Breast epithelium (tissue), 4 donors: ENCODE data around the gene NEU3. TPM values are rescaled to one million over a fixed set of nuclear protein-coding genes. Genes with fewer than 3 reads are reported as not detected.

Source experiments
- DNase-seq, 2 donors: peaks; one replicate each; pipeline ENCODE4 v3.0.0-alpha.2; 2019; ENCODE audit warnings: low spot score in 2 of 2
- H3K27ac ChIP-seq, 2 donors: fragments of 200-600 bp; sonication (generic) in 1 of 2; one replicate each; pipeline ENCODE4 v1.5.1; 2016 to 2019; ENCODE audit warnings: mild to moderate bottlenecking in 1 of 2
- H3K27me3 ChIP-seq, 2 donors: fragments of 200-600 bp; sonication (generic) in 1 of 2; one replicate each; pipeline versions ENCODE4 v1.5.1 to v1.6.0; 2017 to 2019; ENCODE audit warnings: control low read depth in 1 of 2, mild to moderate bottlenecking in 1 of 2
- H3K36me3 ChIP-seq: fragments of 200-600 bp; one replicate; pipeline ENCODE4 v1.5.1; 2019
- H3K4me1 ChIP-seq, 2 donors: fragments of 200-600 bp; sonication (generic); one replicate each; pipeline ENCODE4 v1.5.1; 2016 to 2019; ENCODE audit warnings: control low read depth in 1 of 2
- H3K4me3 ChIP-seq, 3 donors: fragments of 200-600 bp; sonication (generic); 1 replicate in 2 of 3; 2 replicates in 1 of 3; pipeline ENCODE4 v1.5.1; 2016 to 2019; ENCODE audit warnings: mild to moderate bottlenecking in 3 of 3, moderate library complexity in 2 of 3
- H3K9me3 ChIP-seq, 2 donors: fragments of 200-600 bp; sonication (generic) in 1 of 2; one replicate each; pipeline ENCODE4 v1.5.1; 2016 to 2019; ENCODE audit warnings: control low read depth in 1 of 2
- CTCF ChIP-seq, 3 donors: fragments of 450-650 bp; IDR thresholded peaks; one replicate each; pipeline ENCODE4 v1.5.1; 2016 to 2017; ENCODE audit warnings: antibody characterized with exemption in 3 of 3, mild to moderate bottlenecking in 3 of 3, moderate library complexity in 3 of 3
- POLR2A ChIP-seq: fragments of 450-650 bp; IDR thresholded peaks from one replicate; pipeline ENCODE4 v1.6.1; 2016; ENCODE audit warnings: antibody characterized with exemption, mild to moderate bottlenecking, moderate library complexity
- POLR2AphosphoS5 ChIP-seq, 3 donors: sonication (generic); formaldehyde crosslinking; IDR thresholded peaks; one replicate each; pipeline ENCODE4 v1.6.1; 2017; ENCODE audit warnings: antibody characterized with exemption in 3 of 3
- intact Hi-C: fragments of 100-400 bp; cut with DNase I; formaldehyde crosslinking; loops from one replicate; pipeline ENCODE4 v1.15.1; 2023; ENCODE audit warnings: low total_unique reads
- total RNA-seq, 3 donors: library from RNA; depleted of rRNA; stranded (reverse); fragments of >200 nt; gene quantifications; one replicate each; pipeline ENCODE4 v1.1.0, GENCODE V29; 2016

NEU3 gene
- 10 to 100 TPM; 11.8 to 12.8 (median 12.4) TPM for total RNA-seq

- H3K27ac ChIP-seq = peak within 1 kb of the TSS; percentile 78 to 86
- intact Hi-C loops = no loop called here
- TF ChIP-seq POLR2AphosphoS5 (IDR thresholded peaks at IDR 0.05) (peak; percentile 19 to 40 (median 40)), POLR2A (no peak), CTCF (IDR thresholded peaks at IDR 0.05) (no peak)
- no peaks in the 10 kb centered on the region for H3K4me1 ChIP-seq
- no peaks in the 10 kb centered on the region for H3K36me3 ChIP-seq
- no peaks in the 10 kb centered on the region for H3K9me3 ChIP-seq
- peak within 1 kb of the TSS; percentile 70 to 84 (median 78) for H3K4me3 ChIP-seq
- peak; percentile 56 to 76 for DNase-seq
- H3K27me3 ChIP-seq = no peaks in the 10 kb centered on the region
Measured at GRCh38 chr11:74988541-74989259, at the start of gene NEU3. Gene NEU3 (plus strand): TSS chr11:74988933. CDS start chr11:74989061, 128 bp downstream.

- intact Hi-C loops = no loop called here
- H3K36me3 ChIP-seq = no peaks in the 10 kb centered on the region
Measured at GRCh38 chr11:74941492-74941891, 47.2 kb upstream of the NEU3 start.

GRCh38 chr11:74942073-74942759 is 46.5 kb upstream of the NEU3 start:
- no peaks in the 10 kb centered on the region for H3K9me3 ChIP-seq
- no peak overlapping the region for H3K27ac ChIP-seq
- H3K27me3 ChIP-seq = no peaks in the 10 kb centered on the region
- no peak for DNase-seq
- intact Hi-C loops = no loop called here
- H3K4me3 ChIP-seq = no peak overlapping the region
- TF ChIP-seq POLR2A (no peak), POLR2AphosphoS5 (IDR thresholded peaks at IDR 0.05) (no peak), CTCF (IDR thresholded peaks at IDR 0.05) (no peak)
- no peaks in the 10 kb centered on the region for H3K4me1 ChIP-seq
- H3K36me3 ChIP-seq = no peaks in the 10 kb centered on the region

More at GRCh38 chr11:74941492-74941891, 47.2 kb upstream of the NEU3 start:
- TF ChIP-seq POLR2AphosphoS5 (IDR thresholded peaks at IDR 0.05) (no peak), CTCF (IDR thresholded peaks at IDR 0.05) (no peak), POLR2A (no peak)
- Histone ChIP-seq H3K27me3 (no peaks in the 10 kb centered on the region), H3K9me3 (no peaks in the 10 kb centered on the region), H3K27ac (no peak overlapping the region), H3K4me3 (no peak overlapping the region), H3K4me1 (no peaks in the 10 kb centered on the region)
- no peak for DNase-seq

GRCh38 chr11:74948546-74948897 is 40.2 kb upstream of the NEU3 start:
- Histone ChIP-seq H3K27ac (peak overlapping the region; percentile 82 to 90), H3K4me1 (peaks cover 0 to 9% of the 10 kb centered on the region in 2 donors)
- no peak for DNase-seq

More at GRCh38 chr11:74948546-74948897, 40.2 kb upstream of the NEU3 start:
- intact Hi-C loops = no loop called here
- Histone ChIP-seq H3K4me3 (peak overlapping the region; percentile 74 to 93 (median 91)), H3K9me3 (no peaks in the 10 kb centered on the region), H3K27me3 (no peaks in the 10 kb centered on the region), H3K36me3 (no peaks in the 10 kb centered on the region)
- TF ChIP-seq POLR2A (no peak), CTCF (IDR thresholded peaks at IDR 0.05) (no peak), POLR2AphosphoS5 (IDR thresholded peaks at IDR 0.05) (no peak)
